Measurements from ENCODE around the gene SYT3. TPM values are rescaled to one million over a fixed set of nuclear protein-coding genes. Genes with fewer than 3 reads are reported as not detected.
"Not testable (repeated sequence)": the region's sequence is repeated elsewhere in the genome, so short reads cannot be mapped to it uniquely, and the experiment has no call there.

The SYT3 gene
- total RNA-seq, 2 experiments from 2014 or later = 0.16 to 0.17 TPM

GRCh38 chr19:50604264-50605073, 35.2 kb downstream of the SYT3 start:
- CTCF ChIA-PET (ENCODE audit: unreplicated experiment); H3K4me1 ChIP-seq (ENCODE audit: insufficient read depth, low read length, poor library complexity, severe bottlenecking); H3K79me2 ChIP-seq (ENCODE audit: insufficient read depth, low read depth, low read length); H3K27ac ChIP-seq (ENCODE audit: low read depth, low read length, poor library complexity, severe bottlenecking); H3K9me3 ChIP-seq (ENCODE audit: low read length); H3K4me2 ChIP-seq (ENCODE audit: low read length); H4K20me1 ChIP-seq (ENCODE audit: insufficient read depth, low read length); H3K36me3 ChIP-seq (ENCODE audit: insufficient read depth, low read length); DNase-seq (ENCODE audit: low spot score); H3K9me2 ChIP-seq (ENCODE audit: insufficient read depth, low read length); H2AFZ ChIP-seq (ENCODE audit: low read length); POLR2A ChIA-PET; H3K4me3 ChIP-seq (ENCODE audit: low read depth, low read length, poor library complexity, severe bottlenecking); BruUV-seq (replicated peaks): not testable (repeated sequence)
- peak; percentile 48 for TF ChIP-seq CTCF (conservative IDR thresholded peaks at IDR 0.05; ENCODE audit: low read length)
- intact Hi-C loops (cut with micrococcal nuclease; ENCODE audit: unreplicated experiment) = loop anchor here (5.0 kb wide), 2 partner anchors 103 to 178 kb away; no protein-coding TSS in a partner anchor

DNA sequence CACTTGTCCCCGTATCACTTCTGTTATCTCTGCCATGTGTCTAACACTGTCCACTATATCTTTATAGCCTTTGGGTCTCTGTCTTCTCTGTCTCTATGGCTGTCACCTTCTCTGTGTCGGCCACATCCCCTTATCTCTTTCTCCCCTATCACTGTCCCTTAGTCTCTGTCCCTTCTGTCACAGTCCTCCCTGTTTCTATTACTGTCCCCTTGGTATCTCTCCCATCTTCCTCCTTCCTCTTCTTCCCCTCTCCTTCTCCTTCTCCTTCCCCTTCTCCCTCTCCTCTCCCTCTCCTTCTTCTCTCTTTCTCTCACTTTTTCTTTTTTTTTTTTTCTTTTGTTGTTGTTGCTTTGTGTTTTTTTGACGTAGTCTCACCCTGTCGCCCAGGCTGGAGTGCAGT, 36.7 kb downstream of the SYT3 start:
- Histone ChIP-seq H2AFZ (ENCODE audit: low read length) (no peak overlapping the region), H3K27ac (ENCODE audit: low read depth, low read length, poor library complexity, severe bottlenecking) (no peak overlapping the region), H3K4me3 (ENCODE audit: low read depth, low read length, poor library complexity, severe bottlenecking) (no peak overlapping the region), H3K9me3 (ENCODE audit: low read length) (no peaks in the 10 kb centered on the region), H3K4me2 (ENCODE audit: low read length) (no peak overlapping the region), H3K9me2 (ENCODE audit: insufficient read depth, low read length) (no peaks in the 10 kb centered on the region), H3K4me1 (ENCODE audit: insufficient read depth, low read length, poor library complexity, severe bottlenecking) (no peaks in the 10 kb centered on the region), H3K79me2 (ENCODE audit: insufficient read depth, low read depth, low read length) (no peaks in the 10 kb centered on the region), H4K20me1 (ENCODE audit: insufficient read depth, low read length) (no peaks in the 10 kb centered on the region), H3K36me3 (ENCODE audit: insufficient read depth, low read length) (no peaks in the 10 kb centered on the region)
- TF ChIP-seq CTCF (conservative IDR thresholded peaks at IDR 0.05; ENCODE audit: low read length) (no peak), EZH2phosphoT487 (IDR thresholded peaks at IDR 0.05; ENCODE audit: borderline replicate concordance, low read depth, low read length) (no peak)
- intact Hi-C loops (cut with micrococcal nuclease; ENCODE audit: unreplicated experiment) = no loop called here
- ChIA-PET POLR2A (no interaction called here), CTCF (ENCODE audit: unreplicated experiment) (no interaction called here)
- BruUV-seq (replicated peaks) = no TSS peak
- no peak for DNase-seq (ENCODE audit: low spot score)

- Histone ChIP-seq H3K27ac (ENCODE audit: low read depth, low read length, poor library complexity, severe bottlenecking) (no peak overlapping the region), H3K4me3 (ENCODE audit: low read depth, low read length, poor library complexity, severe bottlenecking) (no peak overlapping the region), H3K4me1 (ENCODE audit: insufficient read depth, low read length, poor library complexity, severe bottlenecking) (no peaks in the 10 kb centered on the region), H3K79me2 (ENCODE audit: insufficient read depth, low read depth, low read length) (no peaks in the 10 kb centered on the region), H3K9me3 (ENCODE audit: low read length) (no peaks in the 10 kb centered on the region), H3K9me2 (ENCODE audit: insufficient read depth, low read length) (no peaks in the 10 kb centered on the region), H4K20me1 (ENCODE audit: insufficient read depth, low read length) (no peaks in the 10 kb centered on the region), H2AFZ (ENCODE audit: low read length) (no peak overlapping the region), H3K36me3 (ENCODE audit: insufficient read depth, low read length) (no peaks in the 10 kb centered on the region), H3K4me2 (ENCODE audit: low read length) (no peak overlapping the region)
- no TSS peak for BruUV-seq (replicated peaks)
- POLR2A ChIA-PET = no interaction called here
- no peak for DNase-seq (ENCODE audit: low spot score)
- intact Hi-C loops (cut with micrococcal nuclease; ENCODE audit: unreplicated experiment) = no loop called here
- TF ChIP-seq CTCF (conservative IDR thresholded peaks at IDR 0.05; ENCODE audit: low read length) (no peak), EZH2phosphoT487 (IDR thresholded peaks at IDR 0.05; ENCODE audit: borderline replicate concordance, low read depth, low read length) (no peak)
- CTCF ChIA-PET (ENCODE audit: unreplicated experiment) = no interaction called here
Observed at GRCh38 chr19:50602496-50602895, 37.2 kb downstream of the SYT3 start.

Data from OCI-LY7 (cell line).